Measurements from ENCODE around the gene VMO1. TPM values are rescaled to one million over a fixed set of nuclear protein-coding genes. Genes with fewer than 3 reads are reported as not detected.

VMO1 gene
- total RNA-seq, 1 donor from 2014 or later, result 1.2 TPM

DNA sequence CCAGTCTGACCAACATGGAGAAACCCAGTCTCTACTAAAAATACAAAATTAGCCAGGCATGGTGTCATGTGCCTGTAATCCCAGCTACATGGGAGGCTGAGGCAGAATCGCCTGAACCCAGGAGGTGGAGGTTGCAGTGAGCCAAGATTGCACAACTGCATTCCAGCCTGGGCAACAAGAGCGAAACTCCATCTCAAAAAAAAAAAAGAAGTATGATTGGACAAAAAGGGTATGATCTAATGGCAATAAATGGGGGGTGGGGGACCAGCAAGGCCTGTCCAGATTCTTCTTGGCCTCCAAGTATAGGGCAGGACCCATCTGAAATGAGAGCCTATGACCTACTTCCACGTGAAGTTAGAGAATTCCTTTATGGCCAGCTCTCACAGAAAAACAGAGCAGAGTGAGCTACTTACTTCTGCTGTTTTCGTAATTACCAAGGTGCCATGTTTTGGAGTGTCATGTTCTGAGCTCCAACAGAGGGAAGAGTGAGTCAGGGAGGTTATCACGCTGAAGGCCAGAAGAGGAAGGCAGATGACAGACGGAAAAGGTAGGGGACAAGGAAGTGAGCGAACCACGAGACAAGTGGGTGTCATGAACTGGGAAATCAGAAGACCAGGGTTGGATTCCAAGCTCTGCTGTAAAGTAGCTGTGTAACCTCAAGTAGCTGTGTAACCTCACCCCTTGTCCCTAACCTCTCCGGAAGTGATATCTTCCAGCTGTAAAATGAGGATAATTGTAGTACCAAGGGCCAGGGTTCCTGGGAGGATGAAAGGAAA is 50.1 kb downstream of the VMO1 start:
- DNase-seq (ENCODE audit: low spot score in 2 of 2) (no peak), FAIRE-seq (no peak)

Other genes with a start within 250 kb of the VMO1 start
- 30.2 TPM for gene MYBBP1A, start 231.0 kb downstream of the VMO1 start, total RNA-seq
- gene GGT6, start 225.8 kb downstream of the VMO1 start, total RNA-seq, result not detected
- 4.1 TPM for gene SMTNL2, start 201.8 kb downstream of the VMO1 start, total RNA-seq
- not detected for gene ALOX15, start 144.7 kb downstream of the VMO1 start, total RNA-seq
- gene PELP1, start 82.2 kb downstream of the VMO1 start, total RNA-seq, result 24.5 TPM
- gene ARRB2, start 75.7 kb downstream of the VMO1 start, total RNA-seq, result 16.3 TPM
- 6.1 TPM for gene MED11, start 54.9 kb downstream of the VMO1 start, total RNA-seq
- not detected for gene ZMYND15, start 46.5 kb downstream of the VMO1 start, total RNA-seq
- gene CXCL16, start 46.4 kb downstream of the VMO1 start, total RNA-seq, result under 0.01 TPM
- not detected for gene TM4SF5, start 14.5 kb downstream of the VMO1 start, total RNA-seq
- gene GLTPD2, start 2.6 kb upstream of the VMO1 start, total RNA-seq, result not detected
- gene PSMB6, start 9.8 kb upstream of the VMO1 start, total RNA-seq, result 73.4 TPM
- 8.6 TPM for gene PLD2, start 20.8 kb upstream of the VMO1 start, total RNA-seq
- gene MINK1, start 47.0 kb upstream of the VMO1 start, total RNA-seq, result 15.9 TPM
- 2.4 TPM for gene C17orf107, start 113.2 kb upstream of the VMO1 start, total RNA-seq
- 0.82 TPM for gene CHRNE, start 116.7 kb upstream of the VMO1 start, total RNA-seq
- not detected for gene GP1BA, start 145.9 kb upstream of the VMO1 start, total RNA-seq
- gene SLC25A11, start 153.7 kb upstream of the VMO1 start, total RNA-seq, result 59.1 TPM
- 13.0 TPM for gene RNF167, start 153.9 kb upstream of the VMO1 start, total RNA-seq
- gene PFN1, start 162.2 kb upstream of the VMO1 start, total RNA-seq, result 69.3 TPM
- gene ENO3, start 164.8 kb upstream of the VMO1 start, total RNA-seq, result 0.82 TPM
- gene SPAG7, start 181.5 kb upstream of the VMO1 start, total RNA-seq, result 27.7 TPM
- gene CAMTA2, start 201.3 kb upstream of the VMO1 start, total RNA-seq, result 3.3 TPM
- gene INCA1, start 211.2 kb upstream of the VMO1 start, total RNA-seq, result not detected
- 10.2 TPM for gene KIF1C, start 211.6 kb upstream of the VMO1 start, total RNA-seq
- not detected for gene SLC52A1, start 249.1 kb upstream of the VMO1 start, total RNA-seq

Measured in frontal cortex (tissue), 4 donors.